ENCODE results near the gene YTHDF1.

DNA sequence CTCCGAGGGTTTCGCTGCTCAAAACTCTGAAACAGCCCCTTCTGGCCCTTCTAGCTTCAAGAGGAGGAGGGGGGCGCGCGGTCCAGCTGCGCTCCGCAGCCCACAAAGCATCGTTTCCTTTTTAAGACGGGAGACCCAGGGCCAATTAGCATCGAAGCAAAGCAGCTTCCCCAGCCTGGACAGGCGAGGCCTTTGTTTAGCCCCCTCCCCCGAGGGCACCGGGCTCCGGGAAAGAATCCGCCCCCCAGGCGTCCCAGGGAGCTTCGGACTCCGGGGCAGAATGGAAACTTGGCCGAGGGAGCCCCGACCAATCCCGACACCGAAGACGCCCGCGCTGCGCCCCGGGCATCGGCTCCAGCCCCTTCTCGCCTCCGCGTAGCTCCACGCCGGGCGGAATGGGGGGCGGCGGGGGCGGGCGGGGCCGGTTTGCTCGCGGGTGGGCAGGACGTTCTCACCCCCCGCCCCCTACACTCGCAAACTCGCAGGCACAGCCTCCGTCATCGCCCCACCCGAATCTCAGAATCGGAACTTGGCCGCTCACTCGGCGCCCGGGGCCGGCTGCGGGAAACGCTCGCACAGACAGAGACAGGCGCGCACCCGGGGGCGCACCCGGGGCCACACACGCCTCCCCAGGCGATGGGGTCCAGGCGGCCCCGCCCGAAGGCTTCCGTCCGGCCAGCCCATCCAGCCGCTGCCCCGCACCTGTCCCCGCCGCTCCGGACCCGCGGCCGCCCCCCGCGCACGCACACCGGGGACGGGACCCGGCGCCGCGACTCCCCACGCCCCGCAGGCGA lies 37.7 kb upstream of the YTHDF1 start:
- TF ChIP-seq, protein P1, sequence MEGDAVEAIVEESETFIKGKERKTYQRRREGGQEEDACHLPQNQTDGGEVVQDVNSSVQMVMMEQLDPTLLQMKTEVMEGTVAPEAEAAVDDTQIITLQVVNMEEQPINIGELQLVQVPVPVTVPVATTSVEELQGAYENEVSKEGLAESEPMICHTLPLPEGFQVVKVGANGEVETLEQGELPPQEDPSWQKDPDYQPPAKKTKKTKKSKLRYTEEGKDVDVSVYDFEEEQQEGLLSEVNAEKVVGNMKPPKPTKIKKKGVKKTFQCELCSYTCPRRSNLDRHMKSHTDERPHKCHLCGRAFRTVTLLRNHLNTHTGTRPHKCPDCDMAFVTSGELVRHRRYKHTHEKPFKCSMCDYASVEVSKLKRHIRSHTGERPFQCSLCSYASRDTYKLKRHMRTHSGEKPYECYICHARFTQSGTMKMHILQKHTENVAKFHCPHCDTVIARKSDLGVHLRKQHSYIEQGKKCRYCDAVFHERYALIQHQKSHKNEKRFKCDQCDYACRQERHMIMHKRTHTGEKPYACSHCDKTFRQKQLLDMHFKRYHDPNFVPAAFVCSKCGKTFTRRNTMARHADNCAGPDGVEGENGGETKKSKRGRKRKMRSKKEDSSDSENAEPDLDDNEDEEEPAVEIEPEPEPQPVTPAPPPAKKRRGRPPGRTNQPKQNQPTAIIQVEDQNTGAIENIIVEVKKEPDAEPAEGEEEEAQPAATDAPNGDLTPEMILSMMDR (IDR thresholded peaks at IDR 0.05) = no peak
- TF ChIP-seq POLR2A (IDR thresholded peaks at IDR 0.05) = no peak
